ENCODE results near the gene SHROOM3. TPM values are rescaled to one million over a fixed set of nuclear protein-coding genes. Genes with fewer than 3 reads are reported as not detected.

SHROOM3 gene
- total and polyA plus RNA-seq, 2 of the 13 experiments (the other 11 are each of a cell fraction or from before 2014, with no cell fraction given), result 0.01 TPM; not detected in 1

GRCh38 chr4:76809594-76810305 lies 374.7 kb downstream of the SHROOM3 start (continued):
- no peak for TF ChIP-seq NCOR1 (IDR thresholded peaks at IDR 0.05; ENCODE audit: borderline replicate concordance, low read length)
- TF ChIP-seq ZNF362 (CRISPR knock-in tag; IDR thresholded peaks at IDR 0.05; ENCODE audit: borderline replicate concordance), result no peak
- no peak; the same call in 1 of the 2 replicates for TF ChIP-seq ZNF205 (CRISPR knock-in tag; IDR thresholded peaks at IDR 0.05)
- no peak for TF ChIP-seq NFE2 (CRISPR knock-in tag; IDR thresholded peaks at IDR 0.05)
- TF ChIP-seq ZNF704 (CRISPR knock-in tag; IDR thresholded peaks at IDR 0.05; ENCODE audit: borderline replicate concordance), result no peak
- no peak for TF ChIP-seq GABPA (IDR thresholded peaks at IDR 0.05; ENCODE audit: low read depth, low read length)
- TF ChIP-seq GABPA (CRISPR knock-in tag; IDR thresholded peaks at IDR 0.05; ENCODE audit: low read depth), result no peak
- TF ChIP-seq SMAD3 (CRISPR knock-in tag; IDR thresholded peaks at IDR 0.05), result no peak
- TF ChIP-seq HIC2 (CRISPR knock-in tag; IDR thresholded peaks at IDR 0.05; ENCODE audit: low read depth), result no peak
- TF ChIP-seq NFE2L1 (CRISPR knock-in tag; IDR thresholded peaks at IDR 0.05; ENCODE audit: borderline replicate concordance), result no peak
- no peak for TF ChIP-seq SIN3B (IDR thresholded peaks at IDR 0.05; ENCODE audit: low read length)
- TF ChIP-seq CTCF (CRISPR knock-in tag; IDR thresholded peaks at IDR 0.05), result peak; percentile 62
- TF ChIP-seq TRAFD1 (CRISPR knock-in tag; IDR thresholded peaks at IDR 0.05; ENCODE audit: borderline replicate concordance), result no peak
- no peak for TF ChIP-seq FLYWCH1 (CRISPR knock-in tag; IDR thresholded peaks at IDR 0.05)
- no peak for TF ChIP-seq ZSCAN21 (CRISPR knock-in tag; IDR thresholded peaks at IDR 0.05; ENCODE audit: borderline replicate concordance)
- peak; percentile 68 for TF ChIP-seq USF2 (IDR thresholded peaks at IDR 0.05; ENCODE audit: low read depth, low read length)
- peak; percentile 67; the same call in 1 of the 2 replicates for TF ChIP-seq USF2 (CRISPR knock-in tag; IDR thresholded peaks at IDR 0.05; ENCODE audit: borderline replicate concordance)
- TF ChIP-seq ZNF672 (CRISPR knock-in tag; IDR thresholded peaks at IDR 0.05), result no peak
- no peak for TF ChIP-seq ADNP (CRISPR knock-in tag; IDR thresholded peaks at IDR 0.05)
- TF ChIP-seq KDM5A (IDR thresholded peaks at IDR 0.05; ENCODE audit: borderline replicate concordance, low read length), result no peak

All from HepG2 (cell line).